HG03135 (cell line): ENCODE measurements around the gene LSP1.
A peak's percentile ranks its signal among the peaks of the same experiment; 100 is the strongest.
"Not testable (repeated sequence)": the region's sequence is repeated elsewhere in the genome, so short reads cannot be mapped to it uniquely, and the experiment has no call there.

ENCODE experiments used
- ATAC-seq: cut with Tn5 transposase; IDR thresholded peaks from one replicate; pipeline ENCODE4 v1.9.1; 2021; ENCODE audit warnings: mild to moderate bottlenecking, moderate library complexity; ENCODE audit not compliant: unreplicated experiment

LSP1 gene

GRCh38 chr11:1875093-1875850 is 22.4 kb downstream of the LSP1 start:
- no peak for ATAC-seq

- ATAC-seq, result not testable (repeated sequence)
Measured at GRCh38 chr11:1875851-1876301, 23.0 kb downstream of the LSP1 start.

- no peak for ATAC-seq
Measured at GRCh38 chr11:1876361-1877063, 23.6 kb downstream of the LSP1 start.

GRCh38 chr11:1877211-1878136 is 24.6 kb downstream of the LSP1 start:
- ATAC-seq, result no peak

GRCh38 chr11:1878137-1879031 is 25.5 kb downstream of the LSP1 start:
- ATAC-seq, result no peak

- no peak for ATAC-seq
Measured at GRCh38 chr11:1879342-1879940, 26.6 kb downstream of the LSP1 start.

- ATAC-seq, result no peak
Measured at GRCh38 chr11:1879941-1880720, 27.2 kb downstream of the LSP1 start.

- ATAC-seq, result no peak
Measured at GRCh38 chr11:1880746-1881441, 28.0 kb downstream of the LSP1 start.

- peak; percentile 25 for ATAC-seq
Measured at GRCh38 chr11:1881442-1882264, 28.8 kb downstream of the LSP1 start.

- peak; percentile 58 for ATAC-seq
Measured at GRCh38 chr11:1882265-1883238, 29.7 kb downstream of the LSP1 start.

- ATAC-seq, result no peak
Measured at GRCh38 chr11:1883346-1884302, 30.7 kb downstream of the LSP1 start.

- ATAC-seq, result no peak
Measured at GRCh38 chr11:1884303-1884700, 31.4 kb downstream of the LSP1 start.

GRCh38 chr11:1886551-1886950 is 33.7 kb downstream of the LSP1 start:
- ATAC-seq, result not testable (repeated sequence)

- ATAC-seq, result no peak
Measured at GRCh38 chr11:1887451-1888346, 34.8 kb downstream of the LSP1 start.
